Measurements from ENCODE around the gene TMUB1. TPM values are rescaled to one million over a fixed set of nuclear protein-coding genes. Genes with fewer than 3 reads are reported as not detected.

Gene TMUB1
- total and polyA plus RNA-seq, 2 donors (not counting 3 experiments of a cell fraction or from before 2014, with no cell fraction given): 41.3 to 45.3 TPM

GRCh38 chr7:151064454-151064853 is 18.8 kb downstream of the TMUB1 start:
- DNase-seq (ENCODE audit: low read depth, low spot score) (no peak), FAIRE-seq (no peak)
- no peak overlapping the region for H3K4me3 ChIP-seq (replicated peaks in 1 of 3; ENCODE audit: insufficient read depth in 1 of 3, low read depth in 1 of 3, low read length in 3 of 3)
- BruUV-seq (replicated peaks): TSS peak; percentile 4
- no peaks in the 10 kb centered on the region for H3K9me1 ChIP-seq (replicated peaks; ENCODE audit: control insufficient read depth, extremely low read depth, insufficient read depth, low read length)
- TF ChIP-seq MYC (IDR thresholded peaks at IDR 0.05; ENCODE audit: low read depth, low read length): no peak
- TF ChIP-seq CTCF (IDR thresholded peaks at IDR 0.05; ENCODE audit: extremely low read depth in 1 of 2, insufficient read depth in 1 of 2, low read depth in 1 of 2, low read length in 2 of 2): no peak
- TF ChIP-seq MAX (IDR thresholded peaks at IDR 0.05; ENCODE audit: insufficient read depth, insufficient read length): no peak
- TF ChIP-seq GATA2 (IDR thresholded peaks at IDR 0.05; ENCODE audit: insufficient read depth, insufficient read length, low read depth, low read length): no peak
- TF ChIP-seq JUN (IDR thresholded peaks at IDR 0.05; ENCODE audit: borderline replicate concordance, insufficient read depth, insufficient read length, low read depth): no peak
- TF ChIP-seq POLR2A (IDR thresholded peaks at IDR 0.05; ENCODE audit: low read depth, low read length): no peak
- TF ChIP-seq EZH2 (IDR thresholded peaks at IDR 0.05; ENCODE audit: borderline replicate concordance, low read depth, low read length, severe bottlenecking): no peak
- CTCF ChIA-PET: no interaction called here
- H3K9me3 ChIP-seq (replicated peaks; ENCODE audit: control insufficient read depth, insufficient read depth, low read length): no peaks in the 10 kb centered on the region
- peaks cover 10% of the 10 kb centered on the region for H3K4me1 ChIP-seq (ENCODE audit: control insufficient read depth, extremely low read depth, insufficient read depth, low read length)
- no peak overlapping the region for H3K27ac ChIP-seq (ENCODE audit: insufficient read depth, low read depth, low read length)
- dilution Hi-C loops (cut with MboI; ENCODE audit: extremely low pct_ligation_motif_present, low sequenced_read_pairs) (no loop called here), intact Hi-C loops (cut with micrococcal nuclease) (no loop called here)
- H3K27me3 ChIP-seq (ENCODE audit: control insufficient read depth in 2 of 2, insufficient read depth in 2 of 2, low read length in 2 of 2): no peaks in the 10 kb centered on the region
- no peaks in the 10 kb centered on the region for H4K20me1 ChIP-seq (replicated peaks; ENCODE audit: control insufficient read depth, extremely low read depth, insufficient read depth, low read length)
- no peak overlapping the region for H3K4me2 ChIP-seq (ENCODE audit: insufficient read depth, low read length)
- H2AFZ ChIP-seq (ENCODE audit: low read depth, low read length): no peak overlapping the region
- POLR2A ChIA-PET: no interaction called here
- H3K36me3 ChIP-seq (ENCODE audit: control insufficient read depth in 2 of 2, extremely low read depth in 1 of 2, insufficient read depth in 2 of 2, low read length in 2 of 2): peaks cover 12 to 43% of the 10 kb centered on the region in 2 experiments
- peaks cover 34% of the 10 kb centered on the region for H3K79me2 ChIP-seq (ENCODE audit: control insufficient read depth, insufficient read depth, low read length)
- no peak overlapping the region for H3K9ac ChIP-seq (replicated peaks; ENCODE audit: extremely low read depth, insufficient read depth, low read length)

Data from endothelial cell of umbilical vein (primary cell).